GM12873 (cell line): ENCODE results near the gene HERPUD2.

Experiments
- TF ChIP-seq, protein P1 (sequence below): IDR thresholded peaks from 2 replicates; pipeline ENCODE4 v1.5.1; 2012; ENCODE audit warnings: low read depth, mild to moderate bottlenecking, moderate library complexity, low read length, control low read depth; ENCODE audit not compliant: insufficient read depth; ENCODE audit errors: missing control alignments

HERPUD2 gene

DNA sequence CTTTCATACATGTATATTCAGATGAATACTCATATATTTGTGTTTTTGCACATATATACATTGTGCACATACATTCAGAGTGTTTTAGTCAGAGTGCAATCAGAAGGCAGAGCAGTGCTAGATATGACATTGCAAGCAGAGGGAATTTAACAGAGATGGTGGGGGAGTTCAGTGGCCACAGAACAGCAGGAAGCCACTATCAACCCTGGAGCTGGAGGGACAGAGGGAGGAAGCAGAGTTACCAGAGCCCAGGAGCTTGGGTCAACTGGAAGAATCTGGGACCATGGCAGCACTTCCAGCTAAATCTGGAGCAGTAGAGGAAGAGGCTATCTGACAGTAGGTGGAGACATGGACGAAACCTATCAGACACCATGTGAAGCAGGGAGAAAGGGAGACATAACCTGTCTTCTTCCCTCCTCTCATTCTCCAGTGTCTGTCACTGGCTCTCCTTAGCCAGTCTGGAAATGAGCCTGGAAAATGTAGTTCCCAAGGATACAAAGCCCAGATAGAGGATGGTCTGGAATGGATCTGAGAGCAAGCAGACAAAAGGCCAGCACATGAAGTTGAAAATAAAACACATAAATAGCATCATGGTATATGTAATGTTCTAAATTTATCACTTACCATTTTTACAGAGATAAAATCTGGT lies 33.6 kb upstream of the HERPUD2 start:
- TF ChIP-seq, protein P1, sequence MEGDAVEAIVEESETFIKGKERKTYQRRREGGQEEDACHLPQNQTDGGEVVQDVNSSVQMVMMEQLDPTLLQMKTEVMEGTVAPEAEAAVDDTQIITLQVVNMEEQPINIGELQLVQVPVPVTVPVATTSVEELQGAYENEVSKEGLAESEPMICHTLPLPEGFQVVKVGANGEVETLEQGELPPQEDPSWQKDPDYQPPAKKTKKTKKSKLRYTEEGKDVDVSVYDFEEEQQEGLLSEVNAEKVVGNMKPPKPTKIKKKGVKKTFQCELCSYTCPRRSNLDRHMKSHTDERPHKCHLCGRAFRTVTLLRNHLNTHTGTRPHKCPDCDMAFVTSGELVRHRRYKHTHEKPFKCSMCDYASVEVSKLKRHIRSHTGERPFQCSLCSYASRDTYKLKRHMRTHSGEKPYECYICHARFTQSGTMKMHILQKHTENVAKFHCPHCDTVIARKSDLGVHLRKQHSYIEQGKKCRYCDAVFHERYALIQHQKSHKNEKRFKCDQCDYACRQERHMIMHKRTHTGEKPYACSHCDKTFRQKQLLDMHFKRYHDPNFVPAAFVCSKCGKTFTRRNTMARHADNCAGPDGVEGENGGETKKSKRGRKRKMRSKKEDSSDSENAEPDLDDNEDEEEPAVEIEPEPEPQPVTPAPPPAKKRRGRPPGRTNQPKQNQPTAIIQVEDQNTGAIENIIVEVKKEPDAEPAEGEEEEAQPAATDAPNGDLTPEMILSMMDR = no peak

DNA sequence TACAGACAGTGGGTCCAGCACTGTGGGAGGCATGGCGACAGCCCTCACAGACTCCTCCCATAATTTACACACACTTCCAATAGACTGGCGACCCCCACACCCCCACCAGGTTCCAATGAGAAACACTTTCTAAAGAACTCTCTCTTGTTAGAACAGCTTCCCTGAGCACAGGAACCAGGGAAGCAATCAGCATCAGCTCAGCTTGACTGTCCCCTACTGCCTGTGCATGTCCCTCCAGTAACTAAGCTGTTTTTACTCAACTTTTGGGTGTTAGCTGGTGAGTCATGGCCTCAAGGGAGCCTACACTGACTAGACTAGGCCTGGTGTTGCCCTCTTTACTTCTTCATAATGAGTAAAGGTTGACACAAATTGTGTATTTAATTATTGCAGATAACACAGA lies 32.6 kb upstream of the HERPUD2 start:
- TF ChIP-seq, protein P1 = no peak

DNA sequence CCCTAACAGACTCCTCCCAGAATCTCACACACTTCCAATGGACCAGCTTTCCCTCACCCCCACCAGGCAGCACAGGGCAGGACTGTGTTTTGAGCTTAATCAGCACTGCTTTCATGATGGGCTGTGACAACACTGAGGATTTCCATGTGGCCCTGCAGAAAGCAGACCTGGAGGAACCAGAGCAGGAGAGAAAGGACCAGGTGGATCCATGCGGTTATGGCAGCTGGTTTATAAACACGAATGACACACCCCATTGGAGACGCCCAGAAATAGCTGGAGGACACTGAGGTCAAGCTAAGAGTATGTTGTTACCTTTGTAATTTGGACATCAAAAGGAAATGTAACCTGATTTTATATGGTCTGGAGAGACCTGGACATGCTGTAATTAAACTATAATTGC lies 31.7 kb upstream of the HERPUD2 start:
- TF ChIP-seq, protein P1 = no peak

DNA sequence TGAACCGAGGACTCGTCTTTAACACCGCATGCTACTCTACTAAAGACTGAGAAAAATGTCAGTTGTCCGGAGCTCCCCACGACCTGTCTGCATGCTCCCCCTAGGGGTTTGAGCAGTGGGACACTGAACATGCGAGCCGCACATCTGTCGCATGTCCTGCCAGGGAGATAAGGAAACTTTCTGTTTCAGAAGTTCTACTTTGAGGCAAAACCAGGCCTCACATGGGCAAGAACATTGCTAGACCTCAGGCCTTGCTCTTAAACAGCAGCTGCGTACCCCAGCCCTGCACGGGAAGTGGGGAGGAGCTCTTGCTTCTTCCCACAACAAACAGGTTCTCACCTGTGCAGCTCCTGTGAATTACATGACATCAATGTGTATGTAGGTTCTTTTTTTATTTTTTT lies 30.3 kb upstream of the HERPUD2 start:
- TF ChIP-seq, protein P1 = peak; percentile 55

DNA sequence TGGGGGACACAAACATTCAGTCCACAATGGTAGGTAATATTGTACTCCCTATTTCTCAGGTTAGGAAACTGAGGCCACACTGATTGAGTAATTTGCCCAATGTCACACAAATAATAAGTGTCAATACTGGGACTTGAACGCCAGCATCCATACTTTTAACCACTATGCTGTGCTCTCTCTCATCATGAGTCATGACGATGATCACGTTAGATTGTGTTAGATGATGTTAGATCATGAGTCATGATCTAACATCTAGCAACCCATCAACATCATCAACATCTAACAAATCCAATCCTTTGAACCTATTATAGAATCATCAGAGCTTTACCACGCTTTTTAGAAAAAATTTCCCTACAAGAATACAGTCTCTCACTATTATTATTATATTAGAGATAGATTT lies 28.1 kb upstream of the HERPUD2 start:
- TF ChIP-seq, protein P1 = no peak

DNA sequence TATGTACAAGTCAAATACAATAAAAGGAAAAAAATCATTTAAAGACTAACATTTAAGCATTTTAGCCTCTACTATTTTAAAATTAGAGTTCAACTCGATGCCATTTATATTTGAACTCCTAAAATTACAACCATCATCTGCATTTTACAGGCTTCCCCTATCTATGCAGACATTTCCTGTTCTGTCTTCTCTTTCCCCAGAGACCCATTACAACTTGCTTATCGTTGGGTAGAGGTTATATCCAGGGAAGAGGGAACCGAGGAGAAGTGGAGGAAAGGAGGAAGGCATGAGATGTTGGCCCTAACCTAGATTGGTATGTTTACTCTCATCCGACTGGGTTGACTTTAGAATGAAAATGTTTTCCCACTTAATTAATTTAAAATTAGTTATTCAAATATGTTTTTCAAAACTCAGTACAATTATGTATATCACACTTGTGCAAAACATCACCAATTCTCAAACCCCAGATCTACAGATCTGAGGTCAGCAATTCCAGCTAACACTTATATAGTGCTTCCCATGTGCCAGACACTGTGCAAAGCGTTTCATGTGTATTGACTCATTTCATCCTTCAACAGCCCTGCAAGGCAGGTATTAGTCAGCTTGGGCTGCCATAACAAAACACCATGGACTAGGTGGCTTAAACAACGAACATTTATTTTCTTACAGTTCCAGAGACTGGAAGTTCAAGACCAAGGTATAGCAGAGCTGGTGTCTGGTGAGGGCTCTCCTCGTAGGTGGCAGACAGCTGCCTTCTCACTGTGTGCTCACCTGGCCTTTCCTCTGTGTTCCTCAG lies 27.3 kb upstream of the HERPUD2 start:
- TF ChIP-seq, protein P1 = no peak

DNA sequence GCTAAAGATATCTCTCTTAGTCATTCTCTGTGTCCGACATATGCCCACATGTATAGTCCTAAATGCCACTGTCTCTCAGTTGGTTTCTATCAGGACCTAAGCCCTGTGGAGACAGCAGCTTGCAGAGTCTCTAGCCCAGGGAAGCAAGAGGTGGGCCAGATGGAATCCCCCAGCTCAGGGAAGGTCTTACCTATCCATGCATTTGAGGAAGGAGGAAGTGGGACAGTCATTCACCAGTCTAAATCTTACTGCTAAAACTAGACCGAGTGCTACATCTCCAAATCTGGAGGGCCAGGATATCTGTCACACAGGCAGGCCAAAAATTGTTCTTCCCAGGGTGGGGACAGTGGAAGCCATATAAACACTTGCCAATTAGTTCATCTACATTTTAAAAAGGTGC lies 26.4 kb upstream of the HERPUD2 start:
- TF ChIP-seq, protein P1 = no peak
